Osteoblast (primary cell): ENCODE results near the gene ARX. TPM values are rescaled to one million over a fixed set of nuclear protein-coding genes. Genes with fewer than 3 reads are reported as not detected.

Source experiments
- DNase-seq: peaks from one replicate; pipeline ENCODE4 v3.0.0; 2011; ENCODE audit warnings: low spot score, mixed read lengths; ENCODE audit not compliant: insufficient read length; ENCODE audit errors: missing footprints
- H2AFZ ChIP-seq: 2 replicates; pipeline ENCODE4 v1.6.0; 2011; ENCODE audit warnings: mild to moderate bottlenecking, low read length
- H3K27ac ChIP-seq: 2 replicates; pipeline ENCODE4 v1.5.1; 2011; ENCODE audit warnings: mild to moderate bottlenecking, low read depth, low read length, moderate library complexity
- H3K27me3 ChIP-seq: 2 replicates; pipeline ENCODE4 v1.6.0; 2012; ENCODE audit warnings: mild to moderate bottlenecking, control low read depth, inconsistent platforms, low read length, moderate library complexity; ENCODE audit not compliant: insufficient read depth
- H3K36me3 ChIP-seq: 2 replicates; pipeline ENCODE4 v1.5.1; 2011; ENCODE audit warnings: mild to moderate bottlenecking, low read length, control low read depth, moderate library complexity; ENCODE audit not compliant: insufficient read depth
- H3K4me1 ChIP-seq: 2 replicates; pipeline ENCODE4 v1.5.1; 2011; ENCODE audit warnings: mild to moderate bottlenecking, low read length, control low read depth, moderate library complexity; ENCODE audit not compliant: insufficient read depth
- H3K4me2 ChIP-seq: 2 replicates; pipeline ENCODE4 v1.6.0; 2011; ENCODE audit warnings: mild to moderate bottlenecking, low read length; ENCODE audit not compliant: insufficient read depth
- H3K4me3 ChIP-seq: fragments of 200-600 bp; sonication (generic); 3 replicates; pipeline ENCODE4 v1.5.1; 2012; ENCODE audit warnings: mild to moderate bottlenecking, low read length, inconsistent platforms; ENCODE audit not compliant: insufficient read depth
- H3K79me2 ChIP-seq: 2 replicates; pipeline ENCODE4 v1.6.0; 2012; ENCODE audit warnings: mild to moderate bottlenecking, low read length, control low read depth, inconsistent platforms; ENCODE audit not compliant: insufficient read depth
- H3K9me3 ChIP-seq: 2 replicates; pipeline ENCODE4 v1.5.1; 2011; ENCODE audit warnings: low read depth, low read length, control low read depth
- H4K20me1 ChIP-seq: 2 replicates; pipeline ENCODE4 v1.6.0; 2012; ENCODE audit warnings: mild to moderate bottlenecking, low read length, control low read depth; ENCODE audit not compliant: insufficient read depth
- CTCF ChIP-seq: IDR thresholded peaks from 2 replicates; pipeline ENCODE4 v1.5.1; 2011; ENCODE audit warnings: mild to moderate bottlenecking, low read depth, low read length, moderate library complexity; ENCODE audit errors: extremely low read depth
- total RNA-seq: library from RNA; depleted of rRNA; stranded (reverse); fragments of >200 nt; gene quantifications from 2 replicates; pipeline ENCODE4 v1.2.3, GENCODE V29; 2012

The ARX gene
- total RNA-seq, 1 donor, result not detected

GRCh38 chrX:24990535-24990934, 25.2 kb downstream of the ARX start:
- H3K27ac ChIP-seq, result no peak overlapping the region
- no peak for TF ChIP-seq CTCF
- no peaks in the 10 kb centered on the region for H3K27me3 ChIP-seq
- DNase-seq, result no peak
- no peak overlapping the region for H3K4me3 ChIP-seq
- no peaks in the 10 kb centered on the region for H4K20me1 ChIP-seq
- H3K36me3 ChIP-seq, result no peaks in the 10 kb centered on the region
- no peaks in the 10 kb centered on the region for H3K9me3 ChIP-seq
- no peak overlapping the region for H2AFZ ChIP-seq
- no peaks in the 10 kb centered on the region for H3K4me1 ChIP-seq
- no peak overlapping the region for H3K4me2 ChIP-seq
- no peaks in the 10 kb centered on the region for H3K79me2 ChIP-seq

- H3K79me2 ChIP-seq, result no peaks in the 10 kb centered on the region
- H2AFZ ChIP-seq, result no peak overlapping the region
- no peak overlapping the region for H3K4me2 ChIP-seq
- H3K27ac ChIP-seq, result no peak overlapping the region
- no peak for DNase-seq
- H4K20me1 ChIP-seq, result no peaks in the 10 kb centered on the region
- H3K9me3 ChIP-seq, result no peaks in the 10 kb centered on the region
- H3K4me3 ChIP-seq, result no peak overlapping the region
- no peak for TF ChIP-seq CTCF
- no peaks in the 10 kb centered on the region for H3K4me1 ChIP-seq
- no peaks in the 10 kb centered on the region for H3K36me3 ChIP-seq
- H3K27me3 ChIP-seq, result no peaks in the 10 kb centered on the region
Observed at GRCh38 chrX:24988314-24988713, 27.5 kb downstream of the ARX start.

GRCh38 chrX:24987731-24988130, 28.0 kb downstream of the ARX start:
- Histone ChIP-seq H3K4me1 (no peaks in the 10 kb centered on the region), H3K27me3 (no peaks in the 10 kb centered on the region), H3K36me3 (no peaks in the 10 kb centered on the region), H3K4me2 (no peak overlapping the region), H3K27ac (no peak overlapping the region), H2AFZ (no peak overlapping the region), H4K20me1 (no peaks in the 10 kb centered on the region), H3K9me3 (no peaks in the 10 kb centered on the region), H3K79me2 (no peaks in the 10 kb centered on the region), H3K4me3 (no peak overlapping the region)
- no peak for DNase-seq
- TF ChIP-seq CTCF, result no peak

- no peak for TF ChIP-seq CTCF
- Histone ChIP-seq H4K20me1 (no peaks in the 10 kb centered on the region), H3K27ac (no peak overlapping the region), H3K36me3 (no peaks in the 10 kb centered on the region), H3K4me3 (no peak overlapping the region), H3K9me3 (no peaks in the 10 kb centered on the region), H3K27me3 (no peaks in the 10 kb centered on the region), H3K79me2 (no peaks in the 10 kb centered on the region), H2AFZ (no peak overlapping the region), H3K4me1 (no peaks in the 10 kb centered on the region), H3K4me2 (no peak overlapping the region)
- DNase-seq, result no peak
Observed at GRCh38 chrX:24985120-24985519, 30.6 kb downstream of the ARX start.
